ENCODE measurements around the gene KCNQ1.

DNA sequence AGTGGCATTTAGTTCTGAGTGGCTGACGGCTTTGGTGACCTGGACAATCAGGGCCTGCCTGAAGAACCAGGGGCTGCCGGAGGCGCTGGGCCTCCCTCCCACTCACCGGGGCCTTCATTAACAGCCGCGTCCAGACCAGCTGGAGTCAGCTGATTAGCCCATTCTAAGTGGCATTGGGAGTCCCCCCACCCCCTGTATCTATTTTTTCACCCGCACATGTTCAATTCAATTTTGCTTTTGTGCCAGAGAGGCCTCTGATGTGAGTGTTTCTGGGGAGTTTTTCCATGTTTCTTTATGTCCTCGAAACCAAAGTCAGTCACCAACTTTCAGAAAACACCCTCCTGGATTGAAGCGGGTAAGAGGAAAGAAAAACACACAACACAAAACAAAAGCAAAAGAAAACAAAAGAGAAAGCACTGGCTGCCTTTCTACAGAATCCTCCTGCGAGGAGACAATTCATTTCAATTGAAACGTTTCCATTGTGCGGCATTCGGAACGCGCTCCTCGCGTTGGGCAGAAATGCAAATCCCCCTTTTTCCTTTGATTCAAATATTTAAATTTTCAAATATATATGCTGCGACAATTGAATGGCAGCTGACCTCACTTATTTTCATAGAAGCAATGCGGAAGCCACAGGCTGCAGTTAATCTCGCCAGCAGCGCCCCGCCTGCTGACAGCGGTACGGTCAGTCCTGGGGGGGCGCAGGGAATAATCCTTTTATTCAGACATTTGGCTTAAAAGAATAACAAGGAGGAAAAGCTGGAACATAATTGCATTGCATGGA lies 423.1 kb downstream of the KCNQ1 start:
- TF ChIP-seq, protein P1, sequence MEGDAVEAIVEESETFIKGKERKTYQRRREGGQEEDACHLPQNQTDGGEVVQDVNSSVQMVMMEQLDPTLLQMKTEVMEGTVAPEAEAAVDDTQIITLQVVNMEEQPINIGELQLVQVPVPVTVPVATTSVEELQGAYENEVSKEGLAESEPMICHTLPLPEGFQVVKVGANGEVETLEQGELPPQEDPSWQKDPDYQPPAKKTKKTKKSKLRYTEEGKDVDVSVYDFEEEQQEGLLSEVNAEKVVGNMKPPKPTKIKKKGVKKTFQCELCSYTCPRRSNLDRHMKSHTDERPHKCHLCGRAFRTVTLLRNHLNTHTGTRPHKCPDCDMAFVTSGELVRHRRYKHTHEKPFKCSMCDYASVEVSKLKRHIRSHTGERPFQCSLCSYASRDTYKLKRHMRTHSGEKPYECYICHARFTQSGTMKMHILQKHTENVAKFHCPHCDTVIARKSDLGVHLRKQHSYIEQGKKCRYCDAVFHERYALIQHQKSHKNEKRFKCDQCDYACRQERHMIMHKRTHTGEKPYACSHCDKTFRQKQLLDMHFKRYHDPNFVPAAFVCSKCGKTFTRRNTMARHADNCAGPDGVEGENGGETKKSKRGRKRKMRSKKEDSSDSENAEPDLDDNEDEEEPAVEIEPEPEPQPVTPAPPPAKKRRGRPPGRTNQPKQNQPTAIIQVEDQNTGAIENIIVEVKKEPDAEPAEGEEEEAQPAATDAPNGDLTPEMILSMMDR (optimal IDR thresholded peaks at IDR 0.05 in 1 of 3, IDR thresholded peaks at IDR 0.05 in 1 of 3, conservative IDR thresholded peaks at IDR 0.05 in 1 of 3; ENCODE audit: extremely low read depth in 1 of 3, insufficient read depth in 2 of 3, low read length in 3 of 3): no peak
- no peak for TF ChIP-seq EZH2 (IDR thresholded peaks at IDR 0.05; ENCODE audit: low read length)

All from keratinocyte (primary cell).